CD4-positive, alpha-beta T cell (primary cell): ENCODE results near the gene TMEM132A. TPM values are rescaled to one million over a fixed set of nuclear protein-coding genes. Genes with fewer than 3 reads are reported as not detected.

ENCODE experiments used
- ATAC-seq: fragments of 200-7000 bp; cut with Tn5 transposase; one replicate; pipeline ENCODE4 v1.10.0; 2022; ENCODE audit warnings: mild to moderate bottlenecking; ENCODE audit not compliant: poor library complexity
- CTCF ChIA-PET: fragments of 350-600 bp; sonication (Branson Sonifier 250); formaldehyde crosslinking; loops from one replicate; lab custom pipeline; 2021; ENCODE audit warnings: antibody characterized with exemption, inconsistent platforms; lab: Charles Lee
- POLR2A ChIA-PET: fragments of 350-600 bp; sonication (Branson Sonifier 250); formaldehyde crosslinking; loops from one replicate; lab custom pipeline; 2021; ENCODE audit warnings: antibody characterized with exemption, inconsistent platforms; lab: Charles Lee
- DNase-seq, 14 experiments: peaks; one replicate each; pipeline ENCODE4 v3.0.0-alpha.2; 2013 to 2020; ENCODE audit warnings: mixed read lengths in 2 of 14
- H3K27ac ChIP-seq, 2 donors: one replicate each; pipeline versions ENCODE4 v1.5.1 to v1.7.0; 2013; ENCODE audit warnings: low read length in 2 of 2, low read depth in 1 of 2, mild to moderate bottlenecking in 1 of 2
- H3K27me3 ChIP-seq, 2 experiments: 1 replicate in 1 of 2; 2 replicates in 1 of 2; pipeline versions ENCODE4 v1.6.1 to v1.7.0; 2013; ENCODE audit warnings: low read length in 2 of 2, control low read depth in 1 of 2, mild to moderate bottlenecking in 1 of 2, moderate library complexity in 1 of 2; ENCODE audit not compliant: insufficient read depth in 2 of 2, control insufficient read depth in 1 of 2
- H3K36me3 ChIP-seq: one replicate; pipeline ENCODE4 v1.6.1; 2013; ENCODE audit warnings: low read length, control low read depth; ENCODE audit not compliant: insufficient read depth
- H3K4me1 ChIP-seq: one replicate; pipeline ENCODE4 v1.6.1; 2013; ENCODE audit warnings: low read length, control low read depth; ENCODE audit not compliant: insufficient read depth
- H3K4me3 ChIP-seq: one replicate; pipeline ENCODE4 v1.5.1; 2013; ENCODE audit warnings: mild to moderate bottlenecking, low read length, moderate library complexity
- H3K9me3 ChIP-seq, 2 experiments: 1 replicate in 1 of 2; 2 replicates in 1 of 2; pipeline versions ENCODE4 v1.6.1 to v1.7.0; 2013; ENCODE audit warnings: low read length in 2 of 2, mild to moderate bottlenecking in 2 of 2, control low read depth in 1 of 2, moderate library complexity in 1 of 2; ENCODE audit not compliant: control insufficient read depth in 1 of 2, insufficient read depth in 1 of 2
- H3K27ac Mint-ChIP-seq: one replicate; pipeline ENCODE4 v1.8.0; 2020; ENCODE audit warnings: mixed read lengths
- H3K27me3 Mint-ChIP-seq: one replicate; pipeline ENCODE4 v1.8.0; 2021; ENCODE audit warnings: mixed read lengths
- H3K36me3 Mint-ChIP-seq: one replicate; pipeline ENCODE4 v1.8.0; 2021; ENCODE audit warnings: low read depth, mixed read lengths
- H3K4me1 Mint-ChIP-seq: one replicate; pipeline ENCODE4 v1.8.0; 2021; ENCODE audit warnings: low read depth, mixed read lengths
- H3K4me3 Mint-ChIP-seq: one replicate; pipeline ENCODE4 v1.8.0; 2020; ENCODE audit warnings: mild to moderate bottlenecking, mixed read lengths
- H3K9me3 Mint-ChIP-seq: one replicate; pipeline ENCODE4 v1.8.0; 2020; ENCODE audit warnings: mixed read lengths
- intact Hi-C, 2 experiments: fragments of 100-400 bp; cut with DNase I in 1 of 2; cut with micrococcal nuclease in 1 of 2; formaldehyde crosslinking; loops; one replicate each; pipeline versions ENCODE4 v1.15.1 to v1.9.0; 2023 to 2025; cut with DNase I, micrococcal nuclease
- total RNA-seq, 174 experiments: library from RNA in 2 of 174; stranded (reverse) in 2 of 174; gene quantifications; one replicate each; pipeline ENCODE4 v1.2.3 and lab custom pipeline; 2021 to 2026
- TF ChIP-seq, protein P1 (sequence below): fragments of 200-600 bp; IDR thresholded peaks from one replicate; pipeline ENCODE4 v1.8.0; 2022; ENCODE audit warnings: antibody characterized with exemption, mild to moderate bottlenecking

The TMEM132A gene
- total RNA-seq, 2 experiments from 2014 or later = not detected

DNA sequence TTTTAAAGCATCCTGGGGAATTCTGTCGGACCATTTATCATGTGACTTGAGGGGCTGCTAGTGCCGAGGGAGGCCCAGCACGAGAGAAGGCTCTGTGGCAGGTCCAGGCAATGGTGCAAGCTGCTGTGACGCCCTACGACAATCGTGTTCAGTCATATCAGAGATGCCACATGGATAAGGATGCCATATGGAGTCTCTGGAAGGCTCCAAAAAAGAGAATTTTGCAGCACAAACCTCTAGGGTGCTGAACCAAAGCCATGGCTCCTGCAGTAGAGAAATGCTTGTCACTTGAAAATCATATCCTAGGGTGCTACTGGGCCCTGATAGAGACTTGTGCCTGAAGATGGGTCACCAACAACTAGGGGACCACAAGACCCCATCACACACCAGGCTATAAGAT, 40.5 kb downstream of the TMEM132A start:
- Histone ChIP-seq H3K36me3 (no peaks in the 10 kb centered on the region), H3K27ac (no peak overlapping the region), H3K27me3 (no peaks in the 10 kb centered on the region), H3K9me3 (no peaks in the 10 kb centered on the region), H3K4me1 (peaks cover under 1% of the 10 kb centered on the region), H3K4me3 (no peak overlapping the region)
- Mint-ChIP-seq H3K9me3 (no peaks in the 10 kb centered on the region), H3K4me1 (no peaks in the 10 kb centered on the region), H3K27me3 (no peaks in the 10 kb centered on the region), H3K27ac (no peak overlapping the region), H3K36me3 (no peaks in the 10 kb centered on the region), H3K4me3 (no peak overlapping the region)
- ATAC-seq (no peak), DNase-seq (no peak)
- ChIA-PET POLR2A (interaction anchor here (0.6 kb wide), 1 partner anchor 43 kb away, joined by 3 read pairs; no protein-coding TSS in a partner anchor), CTCF (no interaction called here)
- intact Hi-C loops = no loop called here
- TF ChIP-seq, protein P1, sequence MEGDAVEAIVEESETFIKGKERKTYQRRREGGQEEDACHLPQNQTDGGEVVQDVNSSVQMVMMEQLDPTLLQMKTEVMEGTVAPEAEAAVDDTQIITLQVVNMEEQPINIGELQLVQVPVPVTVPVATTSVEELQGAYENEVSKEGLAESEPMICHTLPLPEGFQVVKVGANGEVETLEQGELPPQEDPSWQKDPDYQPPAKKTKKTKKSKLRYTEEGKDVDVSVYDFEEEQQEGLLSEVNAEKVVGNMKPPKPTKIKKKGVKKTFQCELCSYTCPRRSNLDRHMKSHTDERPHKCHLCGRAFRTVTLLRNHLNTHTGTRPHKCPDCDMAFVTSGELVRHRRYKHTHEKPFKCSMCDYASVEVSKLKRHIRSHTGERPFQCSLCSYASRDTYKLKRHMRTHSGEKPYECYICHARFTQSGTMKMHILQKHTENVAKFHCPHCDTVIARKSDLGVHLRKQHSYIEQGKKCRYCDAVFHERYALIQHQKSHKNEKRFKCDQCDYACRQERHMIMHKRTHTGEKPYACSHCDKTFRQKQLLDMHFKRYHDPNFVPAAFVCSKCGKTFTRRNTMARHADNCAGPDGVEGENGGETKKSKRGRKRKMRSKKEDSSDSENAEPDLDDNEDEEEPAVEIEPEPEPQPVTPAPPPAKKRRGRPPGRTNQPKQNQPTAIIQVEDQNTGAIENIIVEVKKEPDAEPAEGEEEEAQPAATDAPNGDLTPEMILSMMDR = no peak

GRCh38 chr11:60966890-60967289, 42.6 kb downstream of the TMEM132A start:
- no peaks in the 10 kb centered on the region for H3K36me3 ChIP-seq
- H3K27ac Mint-ChIP-seq = no peak overlapping the region
- no peaks in the 10 kb centered on the region for H3K9me3 ChIP-seq
- peaks cover 18% of the 10 kb centered on the region for H3K4me1 ChIP-seq
- H3K4me1 Mint-ChIP-seq = peaks cover 17% of the 10 kb centered on the region
- ATAC-seq = no peak
- H3K27me3 Mint-ChIP-seq = no peaks in the 10 kb centered on the region
- no peak overlapping the region for H3K4me3 ChIP-seq
- H3K27me3 ChIP-seq = no peaks in the 10 kb centered on the region
- H3K36me3 Mint-ChIP-seq = peaks cover 6% of the 10 kb centered on the region
- ChIA-PET CTCF (interaction anchor here (1.0 kb wide), 1 partner anchor 164 kb away, joined by 3 read pairs; no protein-coding TSS in a partner anchor), POLR2A (interaction anchor here (1.2 kb wide), 1 partner anchor 20 kb away, joined by 4 read pairs; no protein-coding TSS in a partner anchor)
- no peaks in the 10 kb centered on the region for H3K9me3 Mint-ChIP-seq
- no peak overlapping the region for H3K27ac ChIP-seq
- TF ChIP-seq, protein P1 = no peak
- intact Hi-C loops = no loop called here
- no peak overlapping the region for H3K4me3 Mint-ChIP-seq
- DNase-seq = no peak

- ChIA-PET CTCF (interaction anchor here (0.7 to 2.1 kb wide), 5 partner anchors 36 to 220 kb away, joined by 3 to 6 read pairs (median 3); no protein-coding TSS in a partner anchor), POLR2A (no interaction called here)
- no peak overlapping the region for H3K4me3 ChIP-seq
- H3K36me3 ChIP-seq = peaks cover 2% of the 10 kb centered on the region
- Mint-ChIP-seq H3K9me3 (no peaks in the 10 kb centered on the region), H3K27ac (no peak overlapping the region), H3K36me3 (peaks cover 18% of the 10 kb centered on the region), H3K4me1 (peaks cover 17% of the 10 kb centered on the region), H3K27me3 (no peaks in the 10 kb centered on the region), H3K4me3 (peak overlapping the region; percentile 54)
- TF ChIP-seq, protein P1 = no peak
- H3K27ac ChIP-seq = no peak overlapping the region
- H3K27me3 ChIP-seq = no peaks in the 10 kb centered on the region
- peaks cover 18% of the 10 kb centered on the region for H3K4me1 ChIP-seq
- DNase-seq (no peak), ATAC-seq (no peak)
- no peaks in the 10 kb centered on the region for H3K9me3 ChIP-seq
- intact Hi-C loops = no loop called here
Measured at GRCh38 chr11:60968223-60968622, 44.0 kb downstream of the TMEM132A start.
